C4-2B (cell line): ENCODE data around the gene PRKD1.

Experiments used
- H3K27ac ChIP-seq: fragments of 450-650 bp; 2 replicates; pipeline ENCODE4 v1.5.1; 2017
- CTCF ChIP-seq: fragments of 450-650 bp; conservative IDR thresholded peaks from 2 replicates; pipeline ENCODE4 v1.5.1; 2017; ENCODE audit warnings: mild to moderate bottlenecking
- ZFX ChIP-seq: fragments of 450-650 bp; IDR thresholded peaks from 2 replicates; pipeline ENCODE4 v1.6.1; 2017

Gene PRKD1

DNA sequence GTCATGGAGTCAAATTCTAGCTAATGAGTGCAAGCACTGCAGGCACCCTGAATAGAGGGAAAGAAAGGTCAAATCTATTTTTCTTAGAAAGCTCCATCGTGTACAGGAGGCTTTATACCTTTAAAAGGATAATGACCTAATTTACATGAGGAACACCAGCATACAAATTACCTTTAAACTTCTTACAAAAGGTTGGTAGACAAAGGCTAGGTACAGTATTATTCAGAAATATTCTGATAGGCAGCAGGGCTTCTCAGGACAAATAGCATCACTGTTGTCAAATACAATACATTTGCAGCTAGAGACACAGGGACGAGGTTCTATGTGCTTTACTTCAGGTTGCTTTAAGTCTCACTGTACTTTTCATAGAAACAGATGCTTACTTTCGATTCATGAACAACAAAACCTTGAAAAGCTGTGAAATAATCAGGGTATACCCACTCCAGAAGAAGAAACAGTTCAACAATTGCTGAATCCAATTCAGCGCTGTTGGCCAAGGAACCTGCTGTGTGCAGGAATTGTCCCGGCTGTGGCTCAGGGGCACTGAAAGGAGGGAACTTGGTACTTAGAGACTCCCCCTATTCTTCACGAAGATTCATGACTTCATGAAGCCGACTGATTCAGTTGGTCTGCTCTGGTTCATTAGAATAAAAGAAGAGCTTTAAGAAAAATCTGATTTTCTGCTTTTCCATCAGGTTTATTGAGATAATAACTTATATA, 252.9 kb downstream of the PRKD1 start:
- no peak for TF ChIP-seq CTCF
- no peak overlapping the region for H3K27ac ChIP-seq

GRCh38 chr14:29672831-29673230, 254.8 kb downstream of the PRKD1 start:
- TF ChIP-seq CTCF: no peak
- no peak for TF ChIP-seq ZFX
- no peak overlapping the region for H3K27ac ChIP-seq

GRCh38 chr14:29671034-29671433, 256.6 kb downstream of the PRKD1 start:
- no peak overlapping the region for H3K27ac ChIP-seq
- TF ChIP-seq ZFX (no peak), CTCF (no peak)

DNA sequence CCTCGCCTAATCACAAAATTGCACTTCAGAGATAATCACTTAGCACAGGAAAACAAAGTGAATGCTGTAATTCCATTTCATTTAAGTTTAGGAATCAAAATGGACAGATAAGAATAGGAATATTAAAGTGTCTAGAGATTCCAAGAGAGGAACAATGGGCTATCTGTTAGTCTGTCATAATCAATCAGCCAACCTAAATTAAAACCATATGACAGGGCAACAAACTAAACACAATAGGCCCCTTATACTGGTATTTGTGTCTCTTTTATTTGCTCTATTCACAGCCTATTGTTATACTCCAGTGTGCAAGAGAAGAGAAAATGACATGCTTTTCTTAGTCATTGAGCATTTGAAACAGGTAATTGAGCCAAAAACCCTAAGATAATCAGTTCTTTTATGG, 259.4 kb downstream of the PRKD1 start:
- TF ChIP-seq CTCF (no peak), ZFX (no peak)
- H3K27ac ChIP-seq: no peak overlapping the region

DNA sequence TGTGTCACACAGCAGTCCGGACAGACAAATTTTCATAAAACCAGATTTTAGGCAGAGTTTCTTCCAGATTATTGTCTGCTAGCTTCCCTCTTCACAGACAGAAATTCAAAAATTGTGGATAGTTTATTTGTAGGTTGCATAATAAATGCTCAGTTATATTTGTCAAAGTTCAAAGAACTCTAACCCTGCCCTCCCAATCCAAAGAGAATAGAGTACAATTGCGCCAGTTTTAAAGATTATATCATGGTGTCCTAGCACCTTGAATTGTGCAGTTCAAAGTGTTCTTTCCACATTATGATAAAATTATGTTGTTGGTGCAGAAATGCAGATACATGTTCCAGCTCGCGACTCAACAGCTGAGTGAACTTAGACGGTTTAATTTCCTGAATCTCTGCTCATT, 263.1 kb downstream of the PRKD1 start:
- TF ChIP-seq CTCF: no peak
- TF ChIP-seq ZFX: no peak
- H3K27ac ChIP-seq: no peak overlapping the region

DNA sequence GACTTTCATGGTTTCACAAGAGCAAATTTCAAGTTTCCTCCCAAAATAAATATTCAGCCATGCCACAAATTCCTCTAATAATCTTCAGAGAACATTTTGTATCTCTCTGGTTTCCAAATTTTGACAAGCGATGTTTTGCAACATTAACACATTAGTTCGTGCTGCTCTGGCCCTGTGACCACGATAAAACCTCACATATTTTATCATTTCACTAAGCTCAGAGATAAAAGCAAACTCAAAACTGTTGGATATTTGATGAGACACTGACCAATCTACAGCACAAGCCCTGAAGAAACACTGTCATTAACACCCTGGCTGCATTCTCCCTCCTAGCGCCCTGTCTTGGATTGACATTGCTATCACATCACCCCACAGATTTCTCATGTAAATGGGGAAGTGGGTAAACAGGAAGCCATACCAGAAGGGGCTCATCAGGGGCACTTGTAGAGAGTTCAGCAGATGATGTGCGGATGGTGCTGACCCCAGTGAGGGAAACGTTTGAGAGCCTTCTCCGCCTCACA, 264.3 kb downstream of the PRKD1 start:
- no peak overlapping the region for H3K27ac ChIP-seq
- TF ChIP-seq CTCF (no peak), ZFX (no peak)

DNA sequence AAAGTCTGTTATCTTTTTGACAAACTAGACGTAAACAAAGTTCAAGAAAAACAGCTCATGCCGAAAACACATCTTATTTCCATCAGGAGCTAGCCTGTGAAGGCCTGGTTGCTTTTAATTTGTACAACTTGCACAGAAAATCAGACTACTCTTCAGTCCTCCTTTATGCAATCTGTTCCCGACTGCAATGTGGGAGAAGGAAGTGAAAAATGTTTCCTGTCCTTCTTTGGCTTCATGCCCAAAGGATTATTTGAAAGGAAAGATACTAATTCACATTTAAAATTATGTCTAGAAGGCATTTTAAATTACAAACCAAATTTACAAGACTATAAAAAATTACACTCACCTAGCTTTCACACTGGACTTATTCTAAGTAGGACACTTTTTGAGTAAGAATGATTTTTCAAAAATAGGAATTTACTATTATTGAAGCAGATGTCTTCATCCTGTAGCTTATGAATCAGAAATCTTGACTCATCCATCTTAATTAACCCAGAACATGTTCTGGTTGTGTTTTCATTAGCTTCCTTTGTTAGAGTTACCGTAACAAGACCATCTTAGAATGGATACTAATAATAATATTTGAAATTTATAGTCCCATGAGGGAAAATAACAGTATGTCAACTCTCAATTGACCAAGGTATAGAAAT, 272.6 kb downstream of the PRKD1 start:
- no peak for TF ChIP-seq ZFX
- TF ChIP-seq CTCF: no peak
- no peak overlapping the region for H3K27ac ChIP-seq
